WTC11 (cell line): ENCODE measurements around the gene NFU1.

ENCODE experiments used
- ATF1 ChIP-seq: sonication (generic); formaldehyde crosslinking; IDR thresholded peaks from 2 replicates; pipeline ENCODE4 v1.8.1; 2023; ENCODE audit warnings: mild to moderate bottlenecking, moderate library complexity, missing genetic modification reagents
- ETV6 ChIP-seq: sonication (generic); formaldehyde crosslinking; IDR thresholded peaks from 2 replicates; pipeline ENCODE4 v1.8.1; 2022; ENCODE audit warnings: mild to moderate bottlenecking, missing genetic modification reagents
- NFE2L1 ChIP-seq: sonication (generic); formaldehyde crosslinking; IDR thresholded peaks from 2 replicates; pipeline ENCODE4 v1.8.1; 2023; ENCODE audit warnings: missing genetic modification reagents
- NFYB ChIP-seq: sonication (generic); formaldehyde crosslinking; conservative IDR thresholded peaks from 2 replicates; pipeline ENCODE4 v1.8.0; 2022; ENCODE audit warnings: low read depth, missing genetic modification reagents
- SP1 ChIP-seq: sonication (generic); formaldehyde crosslinking; conservative IDR thresholded peaks from 2 replicates; pipeline ENCODE4 v1.8.1; 2022; ENCODE audit warnings: missing genetic modification reagents
- ZNF317 ChIP-seq: sonication (generic); formaldehyde crosslinking; IDR thresholded peaks from 2 replicates; pipeline ENCODE4 v1.8.1; 2023; ENCODE audit warnings: low read depth, mild to moderate bottlenecking, moderate library complexity, missing genetic modification reagents, borderline replicate concordance
- TF ChIP-seq, protein P1 (sequence below): sonication (generic); formaldehyde crosslinking; IDR thresholded peaks from 2 replicates; pipeline ENCODE4 v1.8.1; 2023; ENCODE audit warnings: mild to moderate bottlenecking, missing genetic modification reagents
- TF ChIP-seq, protein P2 (sequence below): fragments of 200-600 bp; IDR thresholded peaks from 2 replicates; pipeline ENCODE4 v1.8.0; 2022; ENCODE audit warnings: antibody characterized with exemption
- TF ChIP-seq, protein P3 (sequence below): sonication (generic); formaldehyde crosslinking; IDR thresholded peaks from 2 replicates; pipeline ENCODE4 v1.8.0; 2022; ENCODE audit warnings: mild to moderate bottlenecking, missing genetic modification reagents

DNA sequence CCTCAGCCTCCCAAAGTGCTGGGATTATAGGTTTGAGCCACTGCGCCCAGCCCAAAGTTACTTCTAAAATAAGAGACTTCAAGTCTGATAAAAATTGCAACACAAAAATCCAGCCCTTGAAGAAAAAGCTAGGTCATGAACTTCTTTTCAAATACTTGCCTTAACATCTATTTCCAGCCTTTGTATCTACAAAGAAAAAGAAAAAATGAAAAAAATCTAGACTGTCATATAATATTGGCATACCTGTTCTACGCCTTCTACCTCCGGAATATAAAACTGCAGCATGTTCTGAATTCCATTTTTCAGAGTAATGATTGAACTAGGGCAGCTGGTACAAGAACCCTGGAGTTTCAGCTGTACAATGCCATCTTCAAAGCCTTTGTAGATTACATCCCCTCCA is 37.1 kb downstream of the NFU1 start:
- TF ChIP-seq NFE2L1, result no peak
- TF ChIP-seq, protein P1, sequence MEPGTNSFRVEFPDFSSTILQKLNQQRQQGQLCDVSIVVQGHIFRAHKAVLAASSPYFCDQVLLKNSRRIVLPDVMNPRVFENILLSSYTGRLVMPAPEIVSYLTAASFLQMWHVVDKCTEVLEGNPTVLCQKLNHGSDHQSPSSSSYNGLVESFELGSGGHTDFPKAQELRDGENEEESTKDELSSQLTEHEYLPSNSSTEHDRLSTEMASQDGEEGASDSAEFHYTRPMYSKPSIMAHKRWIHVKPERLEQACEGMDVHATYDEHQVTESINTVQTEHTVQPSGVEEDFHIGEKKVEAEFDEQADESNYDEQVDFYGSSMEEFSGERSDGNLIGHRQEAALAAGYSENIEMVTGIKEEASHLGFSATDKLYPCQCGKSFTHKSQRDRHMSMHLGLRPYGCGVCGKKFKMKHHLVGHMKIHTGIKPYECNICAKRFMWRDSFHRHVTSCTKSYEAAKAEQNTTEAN (CRISPR knock-in tag), result no peak
- TF ChIP-seq, protein P2, sequence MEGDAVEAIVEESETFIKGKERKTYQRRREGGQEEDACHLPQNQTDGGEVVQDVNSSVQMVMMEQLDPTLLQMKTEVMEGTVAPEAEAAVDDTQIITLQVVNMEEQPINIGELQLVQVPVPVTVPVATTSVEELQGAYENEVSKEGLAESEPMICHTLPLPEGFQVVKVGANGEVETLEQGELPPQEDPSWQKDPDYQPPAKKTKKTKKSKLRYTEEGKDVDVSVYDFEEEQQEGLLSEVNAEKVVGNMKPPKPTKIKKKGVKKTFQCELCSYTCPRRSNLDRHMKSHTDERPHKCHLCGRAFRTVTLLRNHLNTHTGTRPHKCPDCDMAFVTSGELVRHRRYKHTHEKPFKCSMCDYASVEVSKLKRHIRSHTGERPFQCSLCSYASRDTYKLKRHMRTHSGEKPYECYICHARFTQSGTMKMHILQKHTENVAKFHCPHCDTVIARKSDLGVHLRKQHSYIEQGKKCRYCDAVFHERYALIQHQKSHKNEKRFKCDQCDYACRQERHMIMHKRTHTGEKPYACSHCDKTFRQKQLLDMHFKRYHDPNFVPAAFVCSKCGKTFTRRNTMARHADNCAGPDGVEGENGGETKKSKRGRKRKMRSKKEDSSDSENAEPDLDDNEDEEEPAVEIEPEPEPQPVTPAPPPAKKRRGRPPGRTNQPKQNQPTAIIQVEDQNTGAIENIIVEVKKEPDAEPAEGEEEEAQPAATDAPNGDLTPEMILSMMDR, result no peak
- no peak for TF ChIP-seq ETV6 (CRISPR knock-in tag)
- TF ChIP-seq NFYB (CRISPR knock-in tag), result no peak
- TF ChIP-seq SP1, result no peak
- TF ChIP-seq ATF1 (CRISPR knock-in tag), result no peak
- TF ChIP-seq ZNF317 (CRISPR knock-in tag), result no peak
- TF ChIP-seq, protein P3, sequence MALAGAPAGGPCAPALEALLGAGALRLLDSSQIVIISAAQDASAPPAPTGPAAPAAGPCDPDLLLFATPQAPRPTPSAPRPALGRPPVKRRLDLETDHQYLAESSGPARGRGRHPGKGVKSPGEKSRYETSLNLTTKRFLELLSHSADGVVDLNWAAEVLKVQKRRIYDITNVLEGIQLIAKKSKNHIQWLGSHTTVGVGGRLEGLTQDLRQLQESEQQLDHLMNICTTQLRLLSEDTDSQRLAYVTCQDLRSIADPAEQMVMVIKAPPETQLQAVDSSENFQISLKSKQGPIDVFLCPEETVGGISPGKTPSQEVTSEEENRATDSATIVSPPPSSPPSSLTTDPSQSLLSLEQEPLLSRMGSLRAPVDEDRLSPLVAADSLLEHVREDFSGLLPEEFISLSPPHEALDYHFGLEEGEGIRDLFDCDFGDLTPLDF, result no peak
